ENCODE data around the gene LANCL2.

GRCh38 chr7:55363386-55364170 lies 1.6 kb upstream of the LANCL2 start:
- TF ChIP-seq CTCF (IDR thresholded peaks at IDR 0.05): no peak
- TF ChIP-seq POLR2A (IDR thresholded peaks at IDR 0.05): no peak
